ENCODE measurements around the gene RAG2. TPM values are rescaled to one million over a fixed set of nuclear protein-coding genes. Genes with fewer than 3 reads are reported as not detected.

Gene RAG2
- total RNA-seq, 1 donor from 2014 or later = not detected

GRCh38 chr11:36619502-36619901, 21.5 kb upstream of the RAG2 start:
- Histone ChIP-seq H3K36me3 (no peaks in the 10 kb centered on the region), H3K27me3 (no peaks in the 10 kb centered on the region), H3K4me1 (peaks cover 6% of the 10 kb centered on the region), H3K9me3 (no peaks in the 10 kb centered on the region), H3K27ac (no peak overlapping the region), H3K4me3 (no peak overlapping the region)
- ATAC-seq = no peak
- TF ChIP-seq, protein P1, sequence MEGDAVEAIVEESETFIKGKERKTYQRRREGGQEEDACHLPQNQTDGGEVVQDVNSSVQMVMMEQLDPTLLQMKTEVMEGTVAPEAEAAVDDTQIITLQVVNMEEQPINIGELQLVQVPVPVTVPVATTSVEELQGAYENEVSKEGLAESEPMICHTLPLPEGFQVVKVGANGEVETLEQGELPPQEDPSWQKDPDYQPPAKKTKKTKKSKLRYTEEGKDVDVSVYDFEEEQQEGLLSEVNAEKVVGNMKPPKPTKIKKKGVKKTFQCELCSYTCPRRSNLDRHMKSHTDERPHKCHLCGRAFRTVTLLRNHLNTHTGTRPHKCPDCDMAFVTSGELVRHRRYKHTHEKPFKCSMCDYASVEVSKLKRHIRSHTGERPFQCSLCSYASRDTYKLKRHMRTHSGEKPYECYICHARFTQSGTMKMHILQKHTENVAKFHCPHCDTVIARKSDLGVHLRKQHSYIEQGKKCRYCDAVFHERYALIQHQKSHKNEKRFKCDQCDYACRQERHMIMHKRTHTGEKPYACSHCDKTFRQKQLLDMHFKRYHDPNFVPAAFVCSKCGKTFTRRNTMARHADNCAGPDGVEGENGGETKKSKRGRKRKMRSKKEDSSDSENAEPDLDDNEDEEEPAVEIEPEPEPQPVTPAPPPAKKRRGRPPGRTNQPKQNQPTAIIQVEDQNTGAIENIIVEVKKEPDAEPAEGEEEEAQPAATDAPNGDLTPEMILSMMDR (IDR thresholded peaks at IDR 0.05) = no peak
- no peak for DNase-seq
- intact Hi-C loops (cut with DNase I) = no loop called here

DNA sequence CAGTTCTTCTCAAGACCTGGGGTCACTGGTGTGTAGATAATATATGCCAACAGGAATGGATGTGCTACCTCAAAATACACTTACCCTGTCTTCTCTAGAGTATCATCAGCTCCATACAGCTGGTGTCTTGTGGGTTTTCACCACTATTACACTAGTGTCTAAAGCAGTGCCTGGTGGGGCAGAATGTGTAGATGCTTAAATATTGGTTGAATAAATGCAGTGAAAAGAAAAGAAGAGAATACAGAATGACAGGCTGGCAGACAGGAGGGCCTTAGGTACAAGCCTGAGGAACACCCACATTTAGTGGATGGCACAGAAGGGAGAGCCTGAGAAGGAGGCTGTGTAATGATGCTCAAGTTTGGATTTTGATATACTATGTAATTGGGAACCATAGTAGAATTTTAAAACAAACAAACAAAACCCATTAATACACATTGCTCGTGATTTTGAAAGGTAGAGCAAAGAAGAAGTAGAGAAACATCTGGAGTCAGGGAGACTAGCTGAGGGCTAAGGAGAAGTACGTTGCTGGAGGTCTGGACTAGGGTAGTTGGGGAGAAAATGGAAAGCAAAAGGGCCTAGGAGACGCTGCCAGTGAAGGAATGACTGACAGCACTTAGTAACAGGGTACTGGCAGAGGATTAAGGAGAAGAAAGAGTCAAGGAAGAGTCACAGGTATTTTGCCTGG, 20.5 kb upstream of the RAG2 start:
- Histone ChIP-seq H3K4me3 (no peak overlapping the region), H3K27me3 (no peaks in the 10 kb centered on the region), H3K9me3 (no peaks in the 10 kb centered on the region), H3K27ac (no peak overlapping the region), H3K4me1 (peaks cover 6% of the 10 kb centered on the region), H3K36me3 (no peaks in the 10 kb centered on the region)
- intact Hi-C loops (cut with DNase I) = no loop called here
- ATAC-seq (no peak), DNase-seq (no peak)
- TF ChIP-seq, protein P1 (IDR thresholded peaks at IDR 0.05) = no peak

DNA sequence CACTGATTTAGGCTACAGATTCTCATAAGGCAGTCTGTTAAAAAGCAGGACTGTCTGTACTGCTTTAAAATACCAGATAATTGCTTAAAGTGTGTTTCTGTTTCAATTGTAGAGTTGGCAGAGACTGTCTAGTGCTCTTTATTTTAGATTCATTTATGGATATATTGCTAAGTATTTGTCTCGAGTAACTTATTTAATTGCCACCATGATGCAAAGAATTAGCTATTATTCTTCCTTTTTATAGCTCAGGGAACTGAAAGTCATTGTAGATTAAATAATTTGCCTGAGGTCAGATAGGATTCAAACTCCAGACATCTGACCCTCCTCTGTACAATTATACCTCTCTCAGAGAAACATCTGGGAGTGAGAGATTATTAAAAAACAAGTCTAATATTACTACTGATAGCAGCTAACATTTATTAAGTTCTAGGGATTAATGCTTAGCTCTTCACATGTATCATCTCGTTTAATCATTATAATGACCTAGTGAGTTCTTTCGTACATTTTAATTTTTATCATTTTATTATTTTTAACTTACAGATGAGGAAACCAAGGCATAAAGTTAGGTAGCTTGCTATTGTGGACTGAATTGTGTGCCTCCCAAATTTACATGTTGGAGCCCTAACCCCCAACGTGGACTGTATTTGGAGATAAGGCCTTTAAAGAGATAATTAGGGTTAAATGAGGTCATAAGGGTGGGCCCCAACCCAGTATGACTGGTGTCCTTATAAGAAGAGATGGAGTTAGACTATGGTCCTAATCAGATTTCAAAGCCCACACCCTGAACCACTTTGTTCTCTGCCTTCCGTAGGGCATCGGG, 19.7 kb upstream of the RAG2 start:
- Histone ChIP-seq H3K36me3 (no peaks in the 10 kb centered on the region), H3K4me3 (no peak overlapping the region), H3K9me3 (no peaks in the 10 kb centered on the region), H3K27ac (no peak overlapping the region), H3K4me1 (peaks cover 6% of the 10 kb centered on the region), H3K27me3 (no peaks in the 10 kb centered on the region)
- intact Hi-C loops (cut with DNase I) = no loop called here
- TF ChIP-seq, protein P1 (IDR thresholded peaks at IDR 0.05) = no peak
- ATAC-seq = no peak
- no peak for DNase-seq

DNA sequence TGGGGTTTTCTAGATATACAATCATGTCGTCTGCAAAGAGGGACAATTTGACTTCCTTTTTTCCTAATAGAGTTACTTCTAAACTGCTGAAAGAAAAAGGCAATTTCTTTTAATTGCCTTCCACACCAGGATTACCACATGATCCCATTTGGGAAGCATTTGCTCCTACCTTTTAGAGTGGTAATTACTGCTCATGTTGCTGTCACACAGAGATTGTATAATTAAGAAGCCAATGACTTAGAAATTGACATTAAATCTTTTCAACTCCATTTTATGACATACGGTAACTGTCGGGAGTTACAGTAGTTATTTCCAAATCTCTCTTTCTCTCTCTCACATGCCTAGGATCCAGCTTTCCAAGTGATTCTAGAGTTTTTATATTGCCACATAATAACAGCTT, 17.8 kb upstream of the RAG2 start:
- no peak overlapping the region for H3K4me3 ChIP-seq
- H3K27ac ChIP-seq = no peak overlapping the region
- no peaks in the 10 kb centered on the region for H3K27me3 ChIP-seq
- DNase-seq = no peak
- no peaks in the 10 kb centered on the region for H3K36me3 ChIP-seq
- ATAC-seq = no peak
- H3K4me1 ChIP-seq = peaks cover 6% of the 10 kb centered on the region
- TF ChIP-seq, protein P1 (IDR thresholded peaks at IDR 0.05) = no peak
- intact Hi-C loops (cut with DNase I) = no loop called here
- H3K9me3 ChIP-seq = no peaks in the 10 kb centered on the region

DNA sequence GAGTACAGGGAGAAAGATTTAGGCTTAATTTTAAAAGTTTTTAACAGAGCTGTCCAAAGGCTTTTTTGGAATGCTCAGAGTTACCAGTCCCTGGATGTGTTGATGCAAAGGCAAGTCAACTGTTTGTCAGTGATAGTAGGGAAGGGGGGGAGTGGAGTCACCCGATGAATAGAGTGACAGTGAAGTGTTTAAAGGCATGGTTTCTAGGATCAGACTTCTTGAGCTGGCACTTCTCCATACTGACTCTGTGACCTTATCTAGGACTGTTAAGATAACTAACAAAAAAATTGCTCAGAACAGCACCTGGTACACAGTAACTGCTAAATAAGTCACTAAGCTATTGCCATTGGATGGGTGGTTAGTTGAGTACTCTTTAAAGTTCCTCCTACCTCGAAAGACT, 11.3 kb upstream of the RAG2 start:
- no peaks in the 10 kb centered on the region for H3K36me3 ChIP-seq
- no peak overlapping the region for H3K27ac ChIP-seq
- TF ChIP-seq, protein P1 (IDR thresholded peaks at IDR 0.05) = no peak
- H3K9me3 ChIP-seq = no peaks in the 10 kb centered on the region
- ATAC-seq (no peak), DNase-seq (no peak)
- H3K27me3 ChIP-seq = no peaks in the 10 kb centered on the region
- intact Hi-C loops (cut with DNase I) = no loop called here
- no peaks in the 10 kb centered on the region for H3K4me1 ChIP-seq
- H3K4me3 ChIP-seq = no peak overlapping the region

Measured in upper lobe of right lung (tissue), 1 donor.